Right atrium auricular region (tissue), 2 donors: Measurements from ENCODE around the gene ZNF410. TPM values are rescaled to one million over a fixed set of nuclear protein-coding genes. Genes with fewer than 3 reads are reported as not detected.

Experiments used
- DNase-seq: peaks from one replicate; pipeline ENCODE4 v3.0.0-alpha.2; 2019; ENCODE audit warnings: low spot score
- H3K27ac ChIP-seq, 2 donors: fragments of 200-600 bp; sonication (generic); 1 replicate in 1 of 2; 2 replicates in 1 of 2; pipeline ENCODE4 v1.5.1; 2016 to 2019
- H3K27me3 ChIP-seq, 2 donors: fragments of 200-600 bp; sonication (generic); one replicate each; pipeline versions ENCODE4 v1.5.1 to v1.6.0; 2017 to 2019
- H3K36me3 ChIP-seq: fragments of 200-600 bp; sonication (generic); one replicate; pipeline ENCODE4 v1.5.1; 2016
- H3K4me1 ChIP-seq, 2 donors: fragments of 200-600 bp; sonication (generic); one replicate each; pipeline versions ENCODE4 v1.5.1 to v1.6.0; 2017 to 2019
- H3K4me3 ChIP-seq, 2 donors: fragments of 200-600 bp; sonication (generic); 1 replicate in 1 of 2; 2 replicates in 1 of 2; pipeline ENCODE4 v1.5.1; 2017 to 2019; ENCODE audit warnings: mild to moderate bottlenecking in 1 of 2, moderate library complexity in 1 of 2
- H3K9me3 ChIP-seq, 2 donors: fragments of 200-600 bp; sonication (generic); one replicate each; pipeline ENCODE4 v1.5.1; 2019
- total RNA-seq, 2 donors: library from RNA; depleted of rRNA; stranded (reverse); fragments of >200 nt; gene quantifications; one replicate each; pipeline ENCODE4 v1.1.0, GENCODE V29; 2016
- TF ChIP-seq, protein P1 (sequence below), 2 donors: fragments of 200-600 bp; sonication (generic); IDR thresholded peaks; one replicate each; pipeline ENCODE4 v1.5.1; 2019; ENCODE audit warnings: antibody characterized with exemption in 2 of 2

The ZNF410 gene
- total RNA-seq, 2 donors from 2014 or later: 16.2 to 23.4 TPM

DNA sequence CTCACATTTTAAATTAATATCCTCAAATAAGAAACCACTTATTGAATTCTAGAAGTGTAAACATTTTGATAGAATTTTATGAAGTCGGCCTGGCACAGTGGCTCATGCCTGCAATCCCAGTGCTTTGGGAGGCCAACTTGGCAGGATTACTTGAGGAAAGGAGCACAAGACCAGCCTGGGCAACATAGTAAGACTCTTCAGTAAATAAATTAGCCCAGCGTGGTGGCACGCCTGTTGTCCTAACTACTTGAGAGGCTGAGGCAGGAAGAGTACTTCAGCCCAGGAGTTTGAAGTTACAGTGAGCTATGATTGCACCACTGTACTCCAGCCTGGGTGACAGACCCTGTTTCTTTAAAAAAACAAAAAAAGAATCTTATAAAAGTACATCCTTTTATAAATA, 8.9 kb upstream of the ZNF410 start:
- Histone ChIP-seq H3K27ac (no peak overlapping the region), H3K27me3 (no peaks in the 10 kb centered on the region), H3K36me3 (peaks cover 19% of the 10 kb centered on the region), H3K4me3 (no peak overlapping the region), H3K9me3 (no peaks in the 10 kb centered on the region), H3K4me1 (no peaks in the 10 kb centered on the region)
- TF ChIP-seq, protein P1, sequence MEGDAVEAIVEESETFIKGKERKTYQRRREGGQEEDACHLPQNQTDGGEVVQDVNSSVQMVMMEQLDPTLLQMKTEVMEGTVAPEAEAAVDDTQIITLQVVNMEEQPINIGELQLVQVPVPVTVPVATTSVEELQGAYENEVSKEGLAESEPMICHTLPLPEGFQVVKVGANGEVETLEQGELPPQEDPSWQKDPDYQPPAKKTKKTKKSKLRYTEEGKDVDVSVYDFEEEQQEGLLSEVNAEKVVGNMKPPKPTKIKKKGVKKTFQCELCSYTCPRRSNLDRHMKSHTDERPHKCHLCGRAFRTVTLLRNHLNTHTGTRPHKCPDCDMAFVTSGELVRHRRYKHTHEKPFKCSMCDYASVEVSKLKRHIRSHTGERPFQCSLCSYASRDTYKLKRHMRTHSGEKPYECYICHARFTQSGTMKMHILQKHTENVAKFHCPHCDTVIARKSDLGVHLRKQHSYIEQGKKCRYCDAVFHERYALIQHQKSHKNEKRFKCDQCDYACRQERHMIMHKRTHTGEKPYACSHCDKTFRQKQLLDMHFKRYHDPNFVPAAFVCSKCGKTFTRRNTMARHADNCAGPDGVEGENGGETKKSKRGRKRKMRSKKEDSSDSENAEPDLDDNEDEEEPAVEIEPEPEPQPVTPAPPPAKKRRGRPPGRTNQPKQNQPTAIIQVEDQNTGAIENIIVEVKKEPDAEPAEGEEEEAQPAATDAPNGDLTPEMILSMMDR (IDR thresholded peaks at IDR 0.05): no peak
- no peak for DNase-seq

DNA sequence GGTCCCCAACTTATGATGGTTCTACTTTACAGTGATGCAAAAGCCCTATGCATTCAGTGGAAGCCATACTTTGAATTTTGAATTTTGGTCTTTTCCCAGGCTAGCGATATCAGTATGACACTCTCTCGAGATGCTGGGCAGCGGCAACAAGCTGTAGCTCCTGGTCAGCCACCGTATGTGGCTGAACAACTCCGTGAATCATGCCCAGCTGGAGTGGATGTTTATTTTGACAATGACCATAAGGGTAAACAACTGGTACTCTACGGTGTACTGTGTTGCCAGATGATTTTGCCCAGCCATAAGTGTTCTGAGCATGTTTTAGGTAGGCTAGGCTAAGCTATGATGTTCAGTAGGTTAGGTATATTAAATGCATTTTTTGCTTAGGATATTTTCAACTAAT, 8.2 kb upstream of the ZNF410 start:
- peaks cover 19% of the 10 kb centered on the region for H3K36me3 ChIP-seq
- H3K27me3 ChIP-seq: no peaks in the 10 kb centered on the region
- TF ChIP-seq, protein P1 (IDR thresholded peaks at IDR 0.05): no peak

GRCh38 chr14:73879027-73879426, 7.6 kb upstream of the ZNF410 start:
- H3K36me3 ChIP-seq: peaks cover 18% of the 10 kb centered on the region
- no peaks in the 10 kb centered on the region for H3K27me3 ChIP-seq
- TF ChIP-seq, protein P1 (IDR thresholded peaks at IDR 0.05): no peak

More for the DNA sequence above, 8.2 kb upstream of the ZNF410 start:
- Histone ChIP-seq H3K4me3 (no peak overlapping the region), H3K4me1 (no peaks in the 10 kb centered on the region), H3K27ac (no peak overlapping the region), H3K9me3 (no peaks in the 10 kb centered on the region)
- DNase-seq: no peak

DNA sequence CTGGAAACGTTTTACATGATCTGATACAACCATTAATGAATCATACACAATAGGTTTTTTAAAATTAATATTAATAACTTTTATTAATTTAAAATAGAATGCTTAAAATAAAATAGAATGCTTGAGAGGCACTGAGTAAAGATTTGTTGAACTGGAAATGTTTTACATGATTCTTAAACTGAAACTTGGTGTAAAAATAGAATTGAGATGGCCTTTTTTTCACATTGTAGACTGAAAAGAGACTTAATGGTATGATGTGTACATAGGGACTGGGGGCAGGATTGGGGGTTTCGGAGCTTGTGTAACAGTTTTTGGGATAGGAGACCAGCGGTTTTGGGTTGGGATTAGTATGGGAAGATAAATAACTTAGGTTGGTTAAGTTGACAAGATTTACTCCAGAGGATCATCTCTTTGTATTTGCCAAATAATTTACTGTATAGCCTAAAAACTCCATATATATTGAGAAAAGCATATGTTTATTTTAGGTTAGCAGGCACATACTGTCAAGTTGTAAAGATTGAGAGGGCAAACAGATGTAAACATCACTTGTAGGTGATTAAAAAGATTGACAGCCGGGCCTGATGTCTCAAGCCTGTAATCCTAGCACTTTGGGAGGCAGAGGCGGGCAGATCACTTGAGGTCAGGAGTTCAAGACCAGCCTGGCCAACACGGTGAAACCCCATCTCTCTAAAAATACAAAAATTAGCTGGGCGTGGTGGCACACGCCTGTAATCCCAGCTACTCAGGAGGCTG, 2.0 kb upstream of the ZNF410 start:
- TF ChIP-seq, protein P1 (IDR thresholded peaks at IDR 0.05): no peak
- Histone ChIP-seq H3K36me3 (peaks cover 3% of the 10 kb centered on the region), H3K27me3 (no peaks in the 10 kb centered on the region), H3K27ac (no peak overlapping the region), H3K4me1 (peaks cover 0 to 26% of the 10 kb centered on the region in 2 donors), H3K9me3 (no peaks in the 10 kb centered on the region), H3K4me3 (no peak overlapping the region)
- DNase-seq: no peak

More at GRCh38 chr14:73879027-73879426, 7.6 kb upstream of the ZNF410 start:
- no peaks in the 10 kb centered on the region for H3K9me3 ChIP-seq
- no peak for DNase-seq
- no peak overlapping the region for H3K4me3 ChIP-seq
- H3K27ac ChIP-seq: no peak overlapping the region
- H3K4me1 ChIP-seq: no peaks in the 10 kb centered on the region

DNA sequence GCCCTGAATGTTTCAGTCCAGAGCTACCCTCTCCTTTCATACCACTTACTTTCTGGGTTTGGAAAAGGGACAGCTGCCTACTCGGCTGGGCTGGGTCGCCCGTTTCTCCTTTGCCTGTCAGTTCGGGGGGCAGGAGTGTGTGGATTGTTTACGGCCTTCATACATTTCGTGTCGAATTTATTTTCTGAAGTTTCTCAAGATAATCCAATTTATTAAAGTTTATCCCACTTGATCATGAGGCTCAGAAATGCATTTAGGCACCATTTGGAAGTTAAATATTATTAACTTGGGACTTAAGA, 608 bp downstream of the ZNF410 start:
- H3K9me3 ChIP-seq: no peaks in the 10 kb centered on the region
- TF ChIP-seq, protein P1 (IDR thresholded peaks at IDR 0.05): no peak

More for the DNA sequence above, 608 bp downstream of the ZNF410 start:
- Histone ChIP-seq H3K36me3 (peaks cover 3% of the 10 kb centered on the region), H3K27ac (peak overlapping the region; percentile 93 to 96), H3K27me3 (no peaks in the 10 kb centered on the region), H3K4me1 (peaks cover 0 to 26% of the 10 kb centered on the region in 2 donors), H3K4me3 (peak overlapping the region; percentile 89 to 92)
- no peak for DNase-seq
